Thyroid gland (tissue), 4 donors: ENCODE data around the gene ISM2.

Experiments used
- CTCF ChIP-seq, 6 experiments: fragments of 200-600 bp in 3 of 6; fragments of 450-650 bp in 3 of 6; sonication (generic) in 3 of 6; IDR thresholded peaks; one replicate each; pipeline ENCODE4 v1.5.1; 2016 to 2019; ENCODE audit warnings: antibody characterized with exemption in 6 of 6, mild to moderate bottlenecking in 2 of 6, inconsistent platforms in 1 of 6, moderate library complexity in 1 of 6
- POLR2A ChIP-seq, 2 donors: fragments of 450-650 bp; IDR thresholded peaks; one replicate each; pipeline ENCODE4 v1.6.1; 2017; ENCODE audit warnings: antibody characterized with exemption in 2 of 2, mild to moderate bottlenecking in 2 of 2, moderate library complexity in 1 of 2

- TF ChIP-seq CTCF (IDR thresholded peaks at IDR 0.05) (no peak), POLR2A (IDR thresholded peaks at IDR 0.05) (no peak)
Observed at GRCh38 chr14:77529963-77530362, 31.3 kb upstream of the ISM2 start.
